IMR-90 (cell line): Measurements from ENCODE around the gene DCDC1. TPM values are rescaled to one million over a fixed set of nuclear protein-coding genes. Genes with fewer than 3 reads are reported as not detected.

ENCODE experiments used
- ATAC-seq: fragments of 200-7000 bp; cut with Tn5 transposase; 2 replicates; pipeline ENCODE4 v1.9.1; 2020; ENCODE audit warnings: low read depth, mild to moderate bottlenecking, moderate library complexity
- BruUV-seq: library from RNA; stranded (reverse); fragments of 400-500 nt; replicated peaks from 2 replicates; lab custom pipeline; 2021; lab: Mats Ljungman, UMichigan
- CTCF ChIA-PET: fragments of 300-600 bp; formaldehyde crosslinking; extraction: SDS; loops from one replicate; lab custom pipeline; 2021; ENCODE audit warnings: antibody characterized with exemption; lab: Yijun Ruan, JAX
- POLR2A ChIA-PET: fragments of 300-600 bp; sonication (Branson Sonifier 250); formaldehyde crosslinking; loops from one replicate; lab custom pipeline; 2022; ENCODE audit warnings: antibody characterized with exemption; ENCODE audit not compliant: unreplicated experiment; lab: Charles Lee
- DNase-seq: peaks from one replicate; pipeline ENCODE4 v3.0.0; 2013
- H2AFZ ChIP-seq: replicated peaks from 2 replicates; pipeline ENCODE3; 2013; ENCODE audit warnings: low read length, mild to moderate bottlenecking; ENCODE audit not compliant: poor library complexity
- H2AK5ac ChIP-seq: 2 replicates; pipeline ENCODE4 v1.6.1; 2013; ENCODE audit warnings: low read depth, low read length, inconsistent platforms
- H2AK9ac ChIP-seq: replicated peaks from 2 replicates; pipeline ENCODE3; 2013; ENCODE audit warnings: mild to moderate bottlenecking, low read depth, low read length, moderate library complexity; ENCODE audit not compliant: poor library complexity
- H2BK120ac ChIP-seq: 2 replicates; pipeline ENCODE4 v1.6.1; 2013; ENCODE audit warnings: low read depth, low read length, inconsistent platforms
- H2BK15ac ChIP-seq: 3 replicates; pipeline ENCODE4 v1.6.1; 2013; ENCODE audit warnings: low read depth, low read length, inconsistent platforms
- H2BK20ac ChIP-seq: 2 replicates; pipeline ENCODE4 v1.6.1; 2013; ENCODE audit warnings: low read depth, mild to moderate bottlenecking, inconsistent platforms, low read length, moderate library complexity
- H2BK5ac ChIP-seq: 2 replicates; pipeline ENCODE4 v1.6.1; 2013; ENCODE audit warnings: mild to moderate bottlenecking, low read depth, low read length, inconsistent platforms; ENCODE audit not compliant: poor library complexity, severe bottlenecking
- H3K14ac ChIP-seq: replicated peaks from 2 replicates; pipeline ENCODE4 v1.6.1; 2013; ENCODE audit warnings: low read depth, low read length, inconsistent platforms
- H3K18ac ChIP-seq: 2 replicates; pipeline ENCODE4 v1.6.1; 2013; ENCODE audit warnings: low read depth, low read length, control low read depth
- H3K23ac ChIP-seq: 2 replicates; pipeline ENCODE4 v1.6.1; 2013; ENCODE audit warnings: low read depth, low read length, inconsistent platforms
- H3K27ac ChIP-seq: 2 replicates; pipeline ENCODE4 v1.5.1; 2013; ENCODE audit warnings: mild to moderate bottlenecking, control low read depth, low read length; ENCODE audit not compliant: insufficient read depth
- H3K27me3 ChIP-seq: 2 replicates; pipeline ENCODE4 v1.6.1; 2013; ENCODE audit warnings: low read length; ENCODE audit not compliant: control insufficient read depth, insufficient read depth
- H3K36me3 ChIP-seq: 2 replicates; pipeline ENCODE4 v1.6.1; 2013; ENCODE audit warnings: low read length, mixed read lengths; ENCODE audit not compliant: control insufficient read depth, insufficient read depth
- H3K4ac ChIP-seq: 2 replicates; pipeline ENCODE4 v1.6.1; 2013; ENCODE audit warnings: low read depth, low read length, inconsistent platforms
- H3K4me1 ChIP-seq: 2 replicates; pipeline ENCODE4 v1.6.1; 2013; ENCODE audit warnings: low read length, mixed read lengths; ENCODE audit not compliant: control insufficient read depth, insufficient read depth
- H3K4me2 ChIP-seq: 2 replicates; pipeline ENCODE4 v1.6.1; 2013; ENCODE audit warnings: low read depth, mild to moderate bottlenecking, control low read depth, low read length, moderate library complexity
- H3K4me3 ChIP-seq: 2 replicates; pipeline ENCODE4 v1.5.1; 2013; ENCODE audit warnings: low read depth, mild to moderate bottlenecking, control low read depth, low read length, moderate library complexity; ENCODE audit not compliant: insufficient read depth
- H3K56ac ChIP-seq: 2 replicates; pipeline ENCODE4 v1.6.1; 2013; ENCODE audit warnings: low read length, inconsistent platforms; ENCODE audit not compliant: insufficient read depth; ENCODE audit errors: extremely low read depth
- H3K79me1 ChIP-seq, 2 experiments: 2 replicates each; pipeline ENCODE4 v1.6.1; 2013; ENCODE audit warnings: low read length in 2 of 2, inconsistent platforms in 1 of 2, low read depth in 1 of 2
- H3K9ac ChIP-seq: 2 replicates; pipeline ENCODE4 v1.6.1; 2013; ENCODE audit warnings: low read depth, low read length, control low read depth
- H3K9me1 ChIP-seq: 2 replicates; pipeline ENCODE4 v1.6.1; 2013; ENCODE audit warnings: low read length, inconsistent platforms; ENCODE audit not compliant: insufficient read depth
- H3K9me3 ChIP-seq: 2 replicates; pipeline ENCODE4 v1.6.1; 2013; ENCODE audit warnings: low read length; ENCODE audit not compliant: control insufficient read depth, insufficient read depth
- H4K20me1 ChIP-seq: 2 replicates; pipeline ENCODE4 v1.6.1; 2013; ENCODE audit warnings: low read length, inconsistent platforms; ENCODE audit not compliant: insufficient read depth
- H4K5ac ChIP-seq: 2 replicates; pipeline ENCODE4 v1.6.1; 2013; ENCODE audit warnings: mild to moderate bottlenecking, low read depth, low read length, control low read depth
- H4K8ac ChIP-seq, 2 experiments: 2 replicates each; pipeline ENCODE4 v1.6.1; 2013; ENCODE audit warnings: low read depth in 2 of 2, low read length in 2 of 2, control low read depth in 1 of 2, inconsistent platforms in 1 of 2
- H4K91ac ChIP-seq: 2 replicates; pipeline ENCODE4 v1.6.1; 2013; ENCODE audit warnings: low read depth, low read length, inconsistent platforms; ENCODE audit not compliant: insufficient read depth
- BHLHE40 ChIP-seq: fragments of 150-350 bp; IDR thresholded peaks from 2 replicates; pipeline ENCODE4 v1.6.1; 2016; ENCODE audit warnings: mild to moderate bottlenecking, low read depth, low read length
- POLR2A ChIP-seq: IDR thresholded peaks from 2 replicates; pipeline ENCODE4 v1.6.1; 2012; ENCODE audit warnings: mild to moderate bottlenecking, low read depth, low read length
- RAD21 ChIP-seq: IDR thresholded peaks from 2 replicates; pipeline ENCODE4 v1.6.1; 2012; ENCODE audit warnings: low read length, improper control_type of control experiment
- RCOR1 ChIP-seq: IDR thresholded peaks from 2 replicates; pipeline ENCODE4 v1.6.1; 2012; ENCODE audit warnings: mild to moderate bottlenecking, low read length, improper control_type of control experiment; ENCODE audit not compliant: insufficient replicate concordance
- SMC3 ChIP-seq: fragments of 150-350 bp; IDR thresholded peaks from 2 replicates; pipeline ENCODE4 v1.6.1; 2016; ENCODE audit warnings: low read depth, mild to moderate bottlenecking, antibody characterized with exemption, low read length, moderate library complexity
- dilution Hi-C: fragments of 300-500 bp; cut with HindIII; formaldehyde crosslinking; loops from one replicate; pipeline ENCODE4 v1.14.3; 2018; ENCODE audit warnings: low sequenced_read_pairs; ENCODE audit not compliant: unreplicated experiment
- in situ Hi-C: fragments of 300-500 bp; cut with MboI; formaldehyde crosslinking; loops from 3 replicates; pipeline ENCODE4 v1.14.3; 2019; ENCODE audit warnings: low sequenced_read_pairs, inconsistent platforms, mixed read lengths
- intact Hi-C: fragments of 100-400 bp; cut with micrococcal nuclease; formaldehyde crosslinking; loops from 2 replicates; pipeline ENCODE4 v1.10.0; 2022
- polyA plus RNA-seq, 3 experiments: library from polyadenylated mRNA; depleted of rRNA; stranded (reverse); fragments of >200 nt; gene quantifications; 2 replicates each; pipeline ENCODE4 v1.2.3, GENCODE V29; 2012; ENCODE audit warnings: low replicate concordance in 1 of 3
- total RNA-seq: library from RNA; depleted of rRNA; stranded (reverse); fragments of >200 nt; gene quantifications from 2 replicates; pipeline ENCODE4 v1.2.3, GENCODE V29; 2012

The DCDC1 gene
- total and polyA plus RNA-seq, 2 of the 4 experiments (the other 2 are of a cell fraction): not detected

GRCh38 chr11:30985536-30985935, 384.0 kb downstream of the DCDC1 start:
- H4K20me1 ChIP-seq: no peaks in the 10 kb centered on the region
- H3K4ac ChIP-seq: no peak overlapping the region
- no peak overlapping the region for H2BK120ac ChIP-seq
- no peak overlapping the region for H4K8ac ChIP-seq
- no peak overlapping the region for H4K91ac ChIP-seq
- no peak overlapping the region for H3K56ac ChIP-seq
- H3K9me1 ChIP-seq: no peaks in the 10 kb centered on the region
- intact Hi-C loops (no loop called here), dilution Hi-C loops (no loop called here), in situ Hi-C loops (no loop called here)
- ATAC-seq (no peak), DNase-seq (no peak)
- BruUV-seq: no TSS peak
- H3K9ac ChIP-seq: no peak overlapping the region
- no peak overlapping the region for H3K4me3 ChIP-seq
- CTCF ChIA-PET: no interaction called here
- H4K5ac ChIP-seq: no peak overlapping the region
- H3K14ac ChIP-seq: no peak overlapping the region
- no peak overlapping the region for H2AFZ ChIP-seq
- H2AK9ac ChIP-seq: no peak overlapping the region
- TF ChIP-seq RCOR1 (no peak), BHLHE40 (no peak), POLR2A (no peak), SMC3 (no peak), RAD21 (no peak)
- H3K79me1 ChIP-seq: no peaks in the 10 kb centered on the region
- H3K27me3 ChIP-seq: no peaks in the 10 kb centered on the region
- H3K23ac ChIP-seq: no peak overlapping the region
- H3K9me3 ChIP-seq: no peaks in the 10 kb centered on the region
- H3K36me3 ChIP-seq: no peaks in the 10 kb centered on the region
- no peak overlapping the region for H2BK20ac ChIP-seq
- no peak overlapping the region for H3K27ac ChIP-seq
- no peak overlapping the region for H3K4me2 ChIP-seq
- no peak overlapping the region for H2AK5ac ChIP-seq
- no peaks in the 10 kb centered on the region for H3K4me1 ChIP-seq
- H2BK15ac ChIP-seq: no peak overlapping the region
- no peak overlapping the region for H2BK5ac ChIP-seq
- H3K18ac ChIP-seq: no peak overlapping the region
- POLR2A ChIA-PET: no interaction called here
